Activated CD4-positive, alpha-beta T cell treated with anti-CD3 and anti-CD28 coated beads for 4 hours (primary cell): ENCODE results near the gene CCDC60.
A peak's percentile ranks its signal among the peaks of the same experiment; 100 is the strongest.

Experiments
- DNase-seq, 2 donors: peaks; one replicate each; pipeline ENCODE4 v3.0.0-alpha.2; 2020

Gene CCDC60

GRCh38 chr12:119448611-119449131 lies 114.1 kb downstream of the CCDC60 start:
- no peak for DNase-seq

GRCh38 chr12:119450771-119451170 lies 116.2 kb downstream of the CCDC60 start:
- no peak for DNase-seq

GRCh38 chr12:119456824-119457223 lies 122.3 kb downstream of the CCDC60 start:
- no peak for DNase-seq

- DNase-seq: no peak
These were observed 122.7 kb downstream of the CCDC60 start for GRCh38 chr12:119457271-119457670.

GRCh38 chr12:119459481-119459880 lies 125.0 kb downstream of the CCDC60 start:
- no peak for DNase-seq

- DNase-seq: no peak
These were observed 126.3 kb downstream of the CCDC60 start for GRCh38 chr12:119460876-119461275.

GRCh38 chr12:119461636-119462214 lies 127.2 kb downstream of the CCDC60 start:
- no peak for DNase-seq

- no peak for DNase-seq
These were observed 128.8 kb downstream of the CCDC60 start for GRCh38 chr12:119463211-119463926.

- no peak for DNase-seq
These were observed 133.8 kb downstream of the CCDC60 start for GRCh38 chr12:119468296-119468695.

GRCh38 chr12:119475650-119476049 lies 141.1 kb downstream of the CCDC60 start:
- DNase-seq: no peak

- DNase-seq: no peak
These were observed 142.4 kb downstream of the CCDC60 start for GRCh38 chr12:119476951-119477350.

- no peak for DNase-seq
These were observed 144.6 kb downstream of the CCDC60 start for GRCh38 chr12:119479121-119479561.

GRCh38 chr12:119480551-119480950 lies 146.0 kb downstream of the CCDC60 start:
- no peak for DNase-seq

GRCh38 chr12:119486599-119487154 lies 152.1 kb downstream of the CCDC60 start:
- no peak for DNase-seq

- DNase-seq: no peak
These were observed 157.3 kb downstream of the CCDC60 start for GRCh38 chr12:119491814-119492213.

GRCh38 chr12:119500209-119500608 lies 165.7 kb downstream of the CCDC60 start:
- DNase-seq: no peak

- no peak for DNase-seq
These were observed 166.5 kb downstream of the CCDC60 start for GRCh38 chr12:119501052-119501451.

- no peak for DNase-seq
These were observed 170.5 kb downstream of the CCDC60 start for GRCh38 chr12:119505001-119505400.

GRCh38 chr12:119512772-119513497 lies 178.4 kb downstream of the CCDC60 start:
- no peak for DNase-seq

- no peak for DNase-seq
These were observed 193.7 kb downstream of the CCDC60 start for GRCh38 chr12:119528241-119528640.

- no peak for DNase-seq
These were observed 205.9 kb downstream of the CCDC60 start for GRCh38 chr12:119540476-119540875.

GRCh38 chr12:119544765-119545625 lies 210.5 kb downstream of the CCDC60 start:
- peak; percentile 32 to 52 for DNase-seq
